SK-N-SH (cell line): Measurements from ENCODE around the gene PALM2AKAP2. TPM values are rescaled to one million over a fixed set of nuclear protein-coding genes. Genes with fewer than 3 reads are reported as not detected.

Experiments used
- CTCF ChIA-PET: fragments of 300-600, 350-600 bp; formaldehyde crosslinking; extraction: SDS; loops from one replicate; lab custom pipeline; 2021; lab: Yijun Ruan, JAX
- POLR2A ChIA-PET: fragments of 350-600 bp; sonication (Branson Sonifier 250); formaldehyde crosslinking; extraction: SDS; loops from one replicate; lab custom pipeline; 2020; ENCODE audit warnings: antibody characterized with exemption, inconsistent platforms; lab: Yijun Ruan, JAX
- DNase-seq: peaks from one replicate; pipeline ENCODE4 v3.0.0; 2012
- H2AFZ ChIP-seq: fragments of 200-600 bp; sonication (generic); 2 replicates; pipeline ENCODE4 v1.8.1; 2016; ENCODE audit warnings: antibody characterized with exemption, mild to moderate bottlenecking, low read depth
- H3F3A ChIP-seq: fragments of 200-600 bp; sonication (generic); replicated peaks from 2 replicates; pipeline ENCODE3; 2016; ENCODE audit warnings: antibody characterized with exemption, mild to moderate bottlenecking; ENCODE audit not compliant: insufficient read depth
- H3K27ac ChIP-seq, 2 experiments: fragments of 200-500 bp in 1 of 2; fragments of 200-600 bp in 1 of 2; sonication (Bioruptor generic) in 1 of 2; sonication (generic), shearing (Covaris generic) in 1 of 2; 2 replicates each; pipeline versions ENCODE4 v1.5.1 to v1.6.1; 2014 to 2016; ENCODE audit warnings: low read depth in 2 of 2, inconsistent platforms in 1 of 2, low read length in 1 of 2, mild to moderate bottlenecking in 1 of 2, mixed read lengths in 1 of 2
- H3K27me3 ChIP-seq: fragments of 200-600 bp; sonication (generic), shearing (Covaris generic); 2 replicates; pipeline ENCODE4 v1.6.1; 2016; ENCODE audit warnings: mixed run types; ENCODE audit not compliant: insufficient read depth
- H3K36me3 ChIP-seq, 2 experiments: fragments of 200-500 bp in 1 of 2; fragments of 200-600 bp in 1 of 2; sonication (Bioruptor generic) in 1 of 2; sonication (generic) in 1 of 2; replicated peaks in 1 of 2; 2 replicates each; pipeline versions ENCODE3 to v1.5.1; 2014 to 2016; ENCODE audit warnings: low read length in 1 of 2, mild to moderate bottlenecking in 1 of 2; ENCODE audit not compliant: insufficient read depth in 2 of 2, control insufficient read depth in 1 of 2
- H3K4me1 ChIP-seq, 2 experiments: fragments of 200-500 bp in 1 of 2; fragments of 200-600 bp in 1 of 2; sonication (Bioruptor generic) in 1 of 2; sonication (generic), shearing (Covaris generic) in 1 of 2; 2 replicates each; pipeline versions ENCODE4 v1.5.1 to v1.6.1; 2014 to 2016; ENCODE audit warnings: low read depth in 1 of 2, low read length in 1 of 2, mixed run types in 1 of 2; ENCODE audit not compliant: insufficient read depth in 2 of 2, control insufficient read depth in 1 of 2
- H3K4me2 ChIP-seq: fragments of 200-600 bp; sonication (generic), shearing (Covaris generic); 2 replicates; pipeline ENCODE4 v1.6.1; 2017; ENCODE audit warnings: mixed run types
- H3K4me3 ChIP-seq, 2 experiments: fragments of 200-500 bp in 1 of 2; fragments of 200-600 bp in 1 of 2; sonication (Bioruptor generic) in 1 of 2; sonication (generic), shearing (Covaris generic) in 1 of 2; 2 replicates each; pipeline versions ENCODE4 v1.5.1 to v1.8.1; 2014 to 2016; ENCODE audit warnings: low read depth in 2 of 2, inconsistent platforms in 1 of 2, low read length in 1 of 2, mild to moderate bottlenecking in 1 of 2, mixed read lengths in 1 of 2, moderate library complexity in 1 of 2
- H3K79me2 ChIP-seq: fragments of 200-600 bp; sonication (generic); 2 replicates; pipeline ENCODE4 v1.8.1; 2017; ENCODE audit warnings: mild to moderate bottlenecking; ENCODE audit not compliant: insufficient read depth
- H3K9ac ChIP-seq: fragments of 200-600 bp; sonication (generic); 2 replicates; pipeline ENCODE4 v1.6.1; 2017; ENCODE audit warnings: mixed run types
- H3K9me2 ChIP-seq: fragments of 200-600 bp; sonication (generic); 2 replicates; pipeline ENCODE4 v1.6.1; 2017; ENCODE audit warnings: mixed run types
- H3K9me3 ChIP-seq: fragments of 200-600 bp; sonication (generic); 2 replicates; pipeline ENCODE4 v1.6.1; 2017; ENCODE audit warnings: mixed run types, mild to moderate bottlenecking, moderate library complexity
- H4K20me1 ChIP-seq: fragments of 200-600 bp; sonication (generic); 2 replicates; pipeline ENCODE4 v1.6.1; 2017; ENCODE audit warnings: mild to moderate bottlenecking, mixed run types; ENCODE audit not compliant: insufficient read depth
- ELF1 ChIP-seq: IDR thresholded peaks from 2 replicates; pipeline ENCODE4 v1.4.0; 2012
- FOXJ3 ChIP-seq: sonication (generic); formaldehyde crosslinking; IDR thresholded peaks from 2 replicates; pipeline ENCODE4 v1.5.1; 2020; ENCODE audit warnings: mild to moderate bottlenecking, missing genetic modification reagents
- MEF2A ChIP-seq: IDR thresholded peaks from 2 replicates; pipeline ENCODE4 v1.4.0; 2012; ENCODE audit warnings: low read depth, borderline replicate concordance
- NFIC ChIP-seq: IDR thresholded peaks from 2 replicates; pipeline ENCODE4 v1.4.0; 2012; ENCODE audit warnings: borderline replicate concordance
- RAD21 ChIP-seq: IDR thresholded peaks from 2 replicates; pipeline ENCODE4 v1.6.1; 2012; ENCODE audit warnings: mild to moderate bottlenecking, low read length
- SIN3A ChIP-seq: IDR thresholded peaks from 2 replicates; pipeline ENCODE4 v1.6.1; 2012; ENCODE audit warnings: low read depth, mild to moderate bottlenecking, low read length, moderate library complexity, borderline replicate concordance
- TAF1 ChIP-seq: IDR thresholded peaks from 2 replicates; pipeline ENCODE4 v1.6.1; 2012; ENCODE audit warnings: low read depth, mild to moderate bottlenecking, low read length, moderate library complexity, borderline replicate concordance
- TCF12 ChIP-seq: IDR thresholded peaks from 2 replicates; pipeline ENCODE4 v1.4.0; 2012
- YY1 ChIP-seq: IDR thresholded peaks from 2 replicates; pipeline ENCODE4 v1.4.0; 2012; ENCODE audit warnings: low read depth, mild to moderate bottlenecking
- WGBS: methylation state at CpG from one replicate; pipeline ENCODE4 v1.1.6; 2017; ENCODE audit warnings: low lambda C conversion rate; 5-methylcytosine and 5-hydroxymethylcytosine counted together
- polyA plus RNA-seq, 3 experiments: library from polyadenylated mRNA; depleted of rRNA; stranded (reverse); fragments of >200 nt; gene quantifications; 2 replicates each; pipeline ENCODE4 v1.2.3, GENCODE V29; 2012
- TF ChIP-seq, protein P1 (sequence below): fragments of 150-350 bp; IDR thresholded peaks from 2 replicates; pipeline ENCODE4 v1.6.1; 2016; ENCODE audit warnings: mild to moderate bottlenecking, low read depth, low read length
- TF ChIP-seq, protein P2 (sequence below): IDR thresholded peaks from 2 replicates; pipeline ENCODE4; 2012
- TF ChIP-seq, protein P3 (sequence below): IDR thresholded peaks from 2 replicates; pipeline ENCODE4 v1.4.0; 2012; ENCODE audit warnings: low read depth, borderline replicate concordance
- TF ChIP-seq, protein P4 (sequence below): IDR thresholded peaks from 2 replicates; pipeline ENCODE4 v1.4.0; 2012; ENCODE audit warnings: low read depth, borderline replicate concordance
- TF ChIP-seq, protein P5 (sequence below): fragments of 150-350 bp; IDR thresholded peaks from 2 replicates; pipeline ENCODE4 v1.6.1; 2017; ENCODE audit warnings: antibody characterized with exemption, low read length, low read depth, borderline replicate concordance

Gene PALM2AKAP2
- polyA plus RNA-seq, 1 of the 3 experiments (the other 2 are of a cell fraction): 4.3 TPM

DNA sequence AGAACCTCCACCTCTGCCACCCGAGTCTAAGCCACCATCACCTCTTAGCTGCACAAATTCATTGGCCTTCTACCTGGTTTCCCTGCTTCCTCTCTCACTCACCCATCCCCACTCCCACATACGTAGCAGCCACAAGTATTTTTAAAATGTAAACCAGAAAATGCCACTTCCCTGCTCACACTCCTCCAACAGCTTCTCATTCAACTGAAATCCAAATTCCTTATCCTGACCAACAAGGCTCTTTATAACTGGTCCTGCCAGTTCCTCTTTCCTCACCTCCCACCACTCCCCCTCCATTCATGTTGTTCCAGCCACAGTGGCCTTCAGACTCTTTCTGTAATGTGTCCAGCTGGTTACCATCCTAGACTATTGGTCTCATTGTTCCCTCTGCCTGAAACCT is 25.0 kb upstream of the PALM2AKAP2 start:
- H3K4me1 ChIP-seq: no peaks in the 10 kb centered on the region
- H3K36me3 ChIP-seq: no peaks in the 10 kb centered on the region
- H3K4me3 ChIP-seq: no peak overlapping the region
- no peak overlapping the region for H2AFZ ChIP-seq
- no peak overlapping the region for H3K9ac ChIP-seq
- TF ChIP-seq MEF2A: no peak
- TF ChIP-seq, protein P1, sequence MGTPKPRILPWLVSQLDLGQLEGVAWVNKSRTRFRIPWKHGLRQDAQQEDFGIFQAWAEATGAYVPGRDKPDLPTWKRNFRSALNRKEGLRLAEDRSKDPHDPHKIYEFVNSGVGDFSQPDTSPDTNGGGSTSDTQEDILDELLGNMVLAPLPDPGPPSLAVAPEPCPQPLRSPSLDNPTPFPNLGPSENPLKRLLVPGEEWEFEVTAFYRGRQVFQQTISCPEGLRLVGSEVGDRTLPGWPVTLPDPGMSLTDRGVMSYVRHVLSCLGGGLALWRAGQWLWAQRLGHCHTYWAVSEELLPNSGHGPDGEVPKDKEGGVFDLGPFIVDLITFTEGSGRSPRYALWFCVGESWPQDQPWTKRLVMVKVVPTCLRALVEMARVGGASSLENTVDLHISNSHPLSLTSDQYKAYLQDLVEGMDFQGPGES: no peak
- TF ChIP-seq, protein P2, sequence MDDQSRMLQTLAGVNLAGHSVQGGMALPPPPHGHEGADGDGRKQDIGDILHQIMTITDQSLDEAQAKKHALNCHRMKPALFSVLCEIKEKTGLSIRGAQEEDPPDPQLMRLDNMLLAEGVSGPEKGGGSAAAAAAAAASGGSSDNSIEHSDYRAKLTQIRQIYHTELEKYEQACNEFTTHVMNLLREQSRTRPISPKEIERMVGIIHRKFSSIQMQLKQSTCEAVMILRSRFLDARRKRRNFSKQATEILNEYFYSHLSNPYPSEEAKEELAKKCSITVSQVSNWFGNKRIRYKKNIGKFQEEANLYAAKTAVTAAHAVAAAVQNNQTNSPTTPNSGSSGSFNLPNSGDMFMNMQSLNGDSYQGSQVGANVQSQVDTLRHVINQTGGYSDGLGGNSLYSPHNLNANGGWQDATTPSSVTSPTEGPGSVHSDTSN: no peak
- no peak for TF ChIP-seq TCF12
- TF ChIP-seq, protein P3, sequence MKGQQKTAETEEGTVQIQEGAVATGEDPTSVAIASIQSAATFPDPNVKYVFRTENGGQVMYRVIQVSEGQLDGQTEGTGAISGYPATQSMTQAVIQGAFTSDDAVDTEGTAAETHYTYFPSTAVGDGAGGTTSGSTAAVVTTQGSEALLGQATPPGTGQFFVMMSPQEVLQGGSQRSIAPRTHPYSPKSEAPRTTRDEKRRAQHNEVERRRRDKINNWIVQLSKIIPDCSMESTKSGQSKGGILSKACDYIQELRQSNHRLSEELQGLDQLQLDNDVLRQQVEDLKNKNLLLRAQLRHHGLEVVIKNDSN: no peak
- no peak for TF ChIP-seq FOXJ3 (CRISPR knock-in tag)
- TF ChIP-seq YY1: no peak
- TF ChIP-seq ELF1: no peak
- TF ChIP-seq, protein P4, sequence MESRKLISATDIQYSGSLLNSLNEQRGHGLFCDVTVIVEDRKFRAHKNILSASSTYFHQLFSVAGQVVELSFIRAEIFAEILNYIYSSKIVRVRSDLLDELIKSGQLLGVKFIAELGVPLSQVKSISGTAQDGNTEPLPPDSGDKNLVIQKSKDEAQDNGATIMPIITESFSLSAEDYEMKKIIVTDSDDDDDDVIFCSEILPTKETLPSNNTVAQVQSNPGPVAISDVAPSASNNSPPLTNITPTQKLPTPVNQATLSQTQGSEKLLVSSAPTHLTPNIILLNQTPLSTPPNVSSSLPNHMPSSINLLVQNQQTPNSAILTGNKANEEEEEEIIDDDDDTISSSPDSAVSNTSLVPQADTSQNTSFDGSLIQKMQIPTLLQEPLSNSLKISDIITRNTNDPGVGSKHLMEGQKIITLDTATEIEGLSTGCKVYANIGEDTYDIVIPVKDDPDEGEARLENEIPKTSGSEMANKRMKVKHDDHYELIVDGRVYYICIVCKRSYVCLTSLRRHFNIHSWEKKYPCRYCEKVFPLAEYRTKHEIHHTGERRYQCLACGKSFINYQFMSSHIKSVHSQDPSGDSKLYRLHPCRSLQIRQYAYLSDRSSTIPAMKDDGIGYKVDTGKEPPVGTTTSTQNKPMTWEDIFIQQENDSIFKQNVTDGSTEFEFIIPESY: no peak
- TF ChIP-seq SIN3A: no peak
- TF ChIP-seq, protein P5, sequence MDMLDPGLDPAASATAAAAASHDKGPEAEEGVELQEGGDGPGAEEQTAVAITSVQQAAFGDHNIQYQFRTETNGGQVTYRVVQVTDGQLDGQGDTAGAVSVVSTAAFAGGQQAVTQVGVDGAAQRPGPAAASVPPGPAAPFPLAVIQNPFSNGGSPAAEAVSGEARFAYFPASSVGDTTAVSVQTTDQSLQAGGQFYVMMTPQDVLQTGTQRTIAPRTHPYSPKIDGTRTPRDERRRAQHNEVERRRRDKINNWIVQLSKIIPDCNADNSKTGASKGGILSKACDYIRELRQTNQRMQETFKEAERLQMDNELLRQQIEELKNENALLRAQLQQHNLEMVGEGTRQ: no peak
- TF ChIP-seq NFIC: no peak
- TF ChIP-seq TAF1: no peak
- no peak for TF ChIP-seq RAD21
- H3K4me2 ChIP-seq: no peak overlapping the region
- POLR2A ChIA-PET: no interaction called here
- no peak for DNase-seq
- no peaks in the 10 kb centered on the region for H3K9me2 ChIP-seq
- H3F3A ChIP-seq: no peaks in the 10 kb centered on the region
- H4K20me1 ChIP-seq: no peaks in the 10 kb centered on the region
- H3K9me3 ChIP-seq: no peaks in the 10 kb centered on the region
- no peaks in the 10 kb centered on the region for H3K79me2 ChIP-seq
- CTCF ChIA-PET: no interaction called here
- no peak overlapping the region for H3K27ac ChIP-seq
- 44% methylated on average over 2 of the region's 2 CpGs for WGBS
- no peaks in the 10 kb centered on the region; the same call in 1 of the 2 replicates for H3K27me3 ChIP-seq
